ENCODE data around the gene OLR1. TPM values are rescaled to one million over a fixed set of nuclear protein-coding genes. Genes with fewer than 3 reads are reported as not detected.
A peak's percentile ranks its signal among the peaks of the same experiment; 100 is the strongest.
"Not testable (repeated sequence)": the region's sequence is repeated elsewhere in the genome, so short reads cannot be mapped to it uniquely, and the experiment has no call there.

Gene OLR1
- total RNA-seq = not detected

DNA sequence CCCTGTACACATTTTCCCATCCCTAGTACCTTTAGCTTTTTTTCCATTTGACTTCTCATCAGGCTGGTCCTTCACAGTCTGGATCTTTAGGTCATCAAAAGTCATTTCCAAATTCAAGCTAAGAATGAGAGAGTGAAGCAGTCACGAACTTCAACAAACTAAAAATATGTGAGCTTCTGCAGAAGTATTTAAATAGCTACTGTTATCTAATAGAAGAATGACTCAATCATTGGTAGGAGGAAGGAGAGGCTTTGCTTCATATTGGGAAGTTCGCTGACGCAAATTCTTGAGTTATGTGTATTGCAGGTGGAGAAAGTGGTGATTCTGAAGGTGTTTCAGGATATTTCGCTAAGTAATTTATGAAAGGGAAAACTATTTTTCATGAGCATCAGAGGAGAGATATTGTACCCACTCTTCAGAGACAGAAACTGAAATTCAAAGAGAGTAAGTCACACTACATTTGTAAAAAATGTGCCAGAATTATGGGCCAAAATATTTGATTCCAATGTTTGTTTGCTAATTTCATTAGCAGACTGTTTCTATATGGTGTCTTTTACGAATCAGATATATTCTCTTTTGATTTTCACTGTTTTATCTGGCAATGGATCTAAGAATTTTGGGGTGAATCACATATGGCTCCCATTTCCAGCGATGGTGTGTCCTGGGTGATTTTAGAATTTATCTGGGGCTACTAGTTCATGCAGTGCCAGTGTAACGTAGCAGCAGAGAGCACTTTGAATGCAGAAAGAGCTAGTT lies at the start of gene OLR1:
Gene OLR1, minus strand, starts transcription at position 160 of the 756 bp plus-strand sequence. Its CDS starts 55 bp downstream, at position 105.
- H3K36me3 Mint-ChIP-seq = no peaks in the 10 kb centered on the region
- H3K27ac Mint-ChIP-seq = no peak within 1 kb of the TSS
- peaks cover 38% of the 10 kb centered on the region for H3K27me3 Mint-ChIP-seq
- H3K9me3 Mint-ChIP-seq = no peaks in the 10 kb centered on the region
- ATAC-seq (ENCODE audit: low read depth) (no peak), DNase-seq (no peak)
- H3K4me1 Mint-ChIP-seq = no peaks in the 10 kb centered on the region
- POLR2A ChIA-PET = no interaction called here
- H3K4me3 Mint-ChIP-seq = no peak within 1 kb of the TSS

DNA sequence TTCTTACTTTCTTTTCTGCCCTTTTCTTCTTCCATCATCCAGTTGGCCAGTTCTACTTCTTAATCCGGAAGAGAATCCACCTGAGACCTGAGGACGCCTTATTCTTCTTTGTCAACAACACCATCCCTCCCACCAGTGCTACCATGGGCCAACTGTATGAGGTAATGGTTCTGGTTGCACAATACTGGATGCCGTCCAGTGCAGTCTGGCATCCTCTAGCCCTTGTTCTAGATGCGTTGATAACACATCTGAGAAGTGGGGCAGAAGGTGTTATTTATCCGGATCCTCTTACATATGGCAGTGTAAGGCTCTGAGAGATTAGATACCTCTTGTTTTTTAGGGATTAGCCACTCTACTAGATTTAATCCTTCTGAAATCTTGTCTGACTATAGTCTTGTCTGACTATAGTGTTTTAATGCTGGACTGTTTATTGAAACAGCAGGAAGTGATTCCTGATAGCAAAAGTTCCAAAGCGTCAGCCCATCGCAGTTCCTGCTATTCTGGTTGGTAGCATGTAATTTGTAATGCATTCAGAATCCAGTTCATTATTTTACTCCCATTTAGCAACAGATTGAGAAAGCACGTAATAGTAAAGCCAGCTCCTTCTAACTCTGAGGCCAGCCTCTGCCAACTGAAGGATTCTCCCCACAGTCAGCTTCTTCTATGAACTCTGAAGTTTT lies 48.6 kb upstream of the OLR1 start:
- Mint-ChIP-seq H3K27ac (no peak overlapping the region), H3K4me1 (peaks cover 9% of the 10 kb centered on the region), H3K4me3 (no peak overlapping the region), H3K36me3 (peaks cover 54% of the 10 kb centered on the region), H3K27me3 (no peaks in the 10 kb centered on the region), H3K9me3 (peaks cover 2% of the 10 kb centered on the region)
- DNase-seq (no peak), ATAC-seq (ENCODE audit: low read depth) (no peak)
- POLR2A ChIA-PET = no interaction called here

DNA sequence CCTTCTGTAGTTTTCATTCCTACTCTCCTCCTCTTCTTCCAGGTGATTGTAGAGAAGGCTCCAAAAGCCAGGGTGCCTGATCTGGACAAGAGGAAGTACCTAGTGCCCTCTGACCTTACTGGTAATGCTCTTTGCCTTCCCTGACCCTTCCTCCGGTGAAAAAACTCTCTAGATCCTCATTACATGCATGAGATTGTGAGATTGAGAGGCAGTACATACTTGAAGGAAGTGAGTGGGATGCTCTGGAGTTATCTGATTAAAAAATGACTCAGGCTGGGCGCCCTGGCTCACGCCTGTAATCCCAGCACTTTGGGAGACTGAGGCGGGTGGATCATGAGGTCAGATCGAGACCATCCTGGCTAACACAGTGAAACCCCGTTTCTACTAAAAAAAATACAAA lies 46.1 kb upstream of the OLR1 start:
- no peak overlapping the region for H3K4me3 Mint-ChIP-seq
- DNase-seq (no peak), ATAC-seq (ENCODE audit: low read depth) (no peak)
- H3K9me3 Mint-ChIP-seq = no peaks in the 10 kb centered on the region
- H3K27me3 Mint-ChIP-seq = no peaks in the 10 kb centered on the region
- no peak overlapping the region for H3K27ac Mint-ChIP-seq
- H3K4me1 Mint-ChIP-seq = peaks cover 22% of the 10 kb centered on the region
- POLR2A ChIA-PET = no interaction called here
- peaks cover 37% of the 10 kb centered on the region for H3K36me3 Mint-ChIP-seq

DNA sequence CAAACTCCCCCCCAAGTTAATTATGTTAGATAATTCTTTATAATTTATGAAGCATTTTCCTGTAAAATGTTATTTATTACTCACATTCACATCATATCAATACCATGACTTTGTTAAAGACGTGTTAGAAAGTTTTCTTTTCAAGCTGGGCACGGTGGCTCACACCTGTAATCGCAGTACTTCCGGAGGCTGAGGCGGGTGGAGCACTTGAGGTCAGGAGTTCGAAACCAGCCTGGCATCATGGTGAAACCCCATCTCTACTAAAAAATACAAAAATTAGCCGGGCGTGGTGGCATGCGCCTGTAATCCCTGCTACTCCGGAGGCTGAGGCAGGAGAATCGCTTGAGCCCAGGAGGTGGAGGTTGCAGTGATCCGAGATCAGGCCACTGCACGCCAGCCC lies 44.0 kb upstream of the OLR1 start:
- H3K4me3 Mint-ChIP-seq; ATAC-seq (ENCODE audit: low read depth); DNase-seq; H3K27ac Mint-ChIP-seq; H3K27me3 Mint-ChIP-seq; H3K9me3 Mint-ChIP-seq; POLR2A ChIA-PET: not testable (repeated sequence)
- peaks cover 27% of the 10 kb centered on the region for H3K4me1 Mint-ChIP-seq
- H3K36me3 Mint-ChIP-seq = peaks cover 16% of the 10 kb centered on the region

DNA sequence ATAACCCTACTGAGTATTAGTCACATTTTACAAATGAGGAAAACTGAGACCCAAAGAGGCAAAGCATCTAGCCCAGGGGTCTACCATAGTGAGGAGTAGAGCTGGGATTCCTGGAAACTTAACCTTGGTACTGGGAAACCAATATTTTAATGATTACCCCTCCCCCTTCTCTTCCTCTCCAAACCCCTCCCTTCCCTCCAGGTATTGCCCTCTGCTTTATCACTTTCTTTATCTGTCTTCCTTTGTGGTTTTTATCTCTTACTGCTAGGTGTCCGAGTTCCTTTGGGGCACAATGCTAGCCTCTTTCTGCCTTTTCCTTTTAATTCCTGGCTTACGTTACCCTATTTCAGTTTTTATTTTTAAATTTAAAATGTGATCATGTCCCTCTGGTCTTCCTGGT lies 43.5 kb upstream of the OLR1 start:
- DNase-seq = no peak
- H3K27ac Mint-ChIP-seq = peak overlapping the region; percentile 26
- no peak for ATAC-seq (ENCODE audit: low read depth)
- no peaks in the 10 kb centered on the region for H3K27me3 Mint-ChIP-seq
- H3K36me3 Mint-ChIP-seq = peaks cover 11% of the 10 kb centered on the region
- H3K4me3 Mint-ChIP-seq = peak overlapping the region; percentile 95
- peaks cover 25% of the 10 kb centered on the region for H3K4me1 Mint-ChIP-seq
- no peaks in the 10 kb centered on the region for H3K9me3 Mint-ChIP-seq
- POLR2A ChIA-PET = no interaction called here

DNA sequence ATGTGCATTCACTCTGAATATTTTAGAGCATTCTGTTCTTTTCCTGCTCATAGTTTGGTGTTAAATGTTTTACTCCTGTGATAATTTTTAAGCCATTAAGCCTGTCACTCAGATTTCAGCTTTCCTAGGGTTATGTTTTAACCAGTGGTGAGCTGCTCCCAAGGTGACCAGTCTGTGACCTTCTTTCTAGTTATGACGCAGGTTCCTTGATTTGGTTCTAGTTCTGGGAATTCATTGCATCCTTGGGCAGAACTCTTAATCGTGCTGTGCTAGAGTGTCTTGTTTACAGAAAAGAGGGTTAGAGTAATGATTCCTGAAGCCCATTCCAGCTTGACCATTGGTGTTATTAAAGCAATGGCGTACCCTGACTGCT lies 42.9 kb upstream of the OLR1 start:
- Mint-ChIP-seq H3K4me3 (peak overlapping the region; percentile 95), H3K9me3 (no peaks in the 10 kb centered on the region), H3K4me1 (peaks cover 25% of the 10 kb centered on the region), H3K36me3 (peaks cover 5% of the 10 kb centered on the region), H3K27ac (peak overlapping the region; percentile 26), H3K27me3 (no peaks in the 10 kb centered on the region)
- ATAC-seq (ENCODE audit: low read depth) (no peak), DNase-seq (no peak)
- POLR2A ChIA-PET = interaction anchor here (0.6 to 1.1 kb wide), 2 partner anchors 213 to 508 kb away, joined by 3 read pairs; partner anchors contain the start of gene YBX3

DNA sequence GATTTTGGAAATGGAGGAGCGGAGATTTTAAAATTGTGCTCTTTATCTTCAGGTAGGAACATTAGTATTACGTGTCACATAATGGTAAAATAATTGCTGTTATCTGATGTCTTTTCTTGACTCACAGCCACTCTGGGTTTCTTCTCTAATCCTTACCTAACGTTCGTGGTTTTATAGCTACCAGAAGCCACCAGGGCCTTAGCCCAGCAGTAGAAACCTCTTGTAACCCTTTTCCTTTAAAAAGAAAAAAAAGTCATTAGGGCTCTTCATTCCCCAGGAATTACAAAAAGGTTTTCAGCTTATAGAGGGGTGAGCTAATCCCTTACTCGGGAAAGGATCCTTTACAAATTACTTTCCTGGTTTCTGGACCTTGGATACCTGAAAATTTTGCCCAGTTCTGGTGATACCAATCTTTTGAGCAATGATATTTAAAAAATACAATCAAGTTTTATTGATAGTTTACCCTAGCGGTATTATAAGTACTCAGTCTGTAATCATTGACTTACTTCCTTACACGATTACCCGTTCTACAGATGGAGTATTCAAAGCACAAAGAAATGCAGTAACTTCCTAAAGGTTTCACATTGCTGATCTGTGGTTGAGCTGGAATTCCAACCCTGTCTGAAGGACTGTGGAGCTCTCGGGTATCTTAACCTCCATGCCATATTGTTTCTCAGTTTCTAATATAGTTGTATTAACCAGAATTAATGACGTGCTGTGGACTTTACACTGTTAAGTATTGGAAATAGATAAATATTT lies 42.4 kb upstream of the OLR1 start:
- POLR2A ChIA-PET = interaction anchor here (0.6 to 1.7 kb wide), 5 partner anchors 8 to 509 kb away, joined by 3 to 8 read pairs (median 3); partner anchors contain the start of gene YBX3
- Mint-ChIP-seq H3K27me3 (no peaks in the 10 kb centered on the region), H3K36me3 (peaks cover 3% of the 10 kb centered on the region), H3K4me1 (peaks cover 25% of the 10 kb centered on the region), H3K27ac (peak overlapping the region; percentile 97), H3K9me3 (no peaks in the 10 kb centered on the region), H3K4me3 (peak overlapping the region; percentile 95)
- ATAC-seq (ENCODE audit: low read depth) (no peak), DNase-seq (no peak)

DNA sequence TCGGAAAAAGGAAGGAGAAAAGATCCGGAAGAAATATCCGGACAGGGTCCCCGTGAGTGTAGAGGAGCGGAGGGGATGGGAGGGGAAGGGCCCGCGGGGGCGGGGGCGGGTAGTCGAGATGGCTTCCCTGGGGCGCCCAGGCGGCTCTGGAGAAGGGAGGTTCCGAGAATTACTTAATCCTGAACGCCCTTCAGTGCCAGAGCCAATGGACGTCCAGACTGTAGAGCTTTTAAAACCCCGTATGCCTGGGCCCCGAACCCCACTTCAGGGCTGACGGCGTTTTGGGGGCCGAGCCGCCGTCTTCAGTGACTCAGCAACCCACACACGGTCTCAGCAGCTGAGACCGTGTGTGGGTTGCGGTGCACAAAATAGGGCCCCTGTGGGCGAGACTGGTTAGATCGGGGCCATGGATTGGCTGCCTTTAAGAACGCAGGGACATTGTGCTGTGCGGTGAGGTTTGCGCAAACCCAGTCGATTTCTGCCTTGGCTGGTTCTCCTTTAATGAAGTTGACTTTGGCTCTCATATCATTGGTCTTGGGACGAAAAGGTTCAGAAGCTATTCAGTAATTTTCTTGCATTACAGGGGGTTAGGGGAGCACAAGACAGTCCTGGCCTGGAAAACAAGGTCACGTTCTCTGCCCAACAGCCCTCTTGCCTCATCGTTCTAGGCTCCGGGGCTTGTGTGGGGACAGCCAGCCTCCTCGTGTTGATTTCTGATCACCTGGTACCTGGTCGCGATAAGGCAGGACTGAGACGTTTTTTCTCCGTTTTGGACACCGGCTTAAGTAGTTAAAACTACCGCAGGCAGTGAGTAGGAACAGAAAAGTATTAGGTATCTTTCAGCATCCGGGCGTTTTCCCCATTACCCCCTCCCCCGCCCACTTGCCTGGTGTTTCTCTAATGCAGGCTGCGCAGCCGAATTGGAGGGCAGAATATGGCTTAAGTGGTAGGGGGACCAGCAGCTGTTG lies 41.5 kb upstream of the OLR1 start:
- Mint-ChIP-seq H3K4me1 (peaks cover 25% of the 10 kb centered on the region), H3K36me3 (peaks cover 3% of the 10 kb centered on the region), H3K27me3 (peaks cover 2% of the 10 kb centered on the region), H3K4me3 (peak overlapping the region; percentile 95), H3K9me3 (no peaks in the 10 kb centered on the region), H3K27ac (peak overlapping the region; percentile 97)
- DNase-seq (peak; percentile 80), ATAC-seq (ENCODE audit: low read depth) (peak; percentile 60)
- POLR2A ChIA-PET = interaction anchor here (0.6 to 1.8 kb wide), 7 partner anchors 9 to 510 kb away, joined by 3 to 8 read pairs (median 3); partner anchors contain the start of gene YBX3

DNA sequence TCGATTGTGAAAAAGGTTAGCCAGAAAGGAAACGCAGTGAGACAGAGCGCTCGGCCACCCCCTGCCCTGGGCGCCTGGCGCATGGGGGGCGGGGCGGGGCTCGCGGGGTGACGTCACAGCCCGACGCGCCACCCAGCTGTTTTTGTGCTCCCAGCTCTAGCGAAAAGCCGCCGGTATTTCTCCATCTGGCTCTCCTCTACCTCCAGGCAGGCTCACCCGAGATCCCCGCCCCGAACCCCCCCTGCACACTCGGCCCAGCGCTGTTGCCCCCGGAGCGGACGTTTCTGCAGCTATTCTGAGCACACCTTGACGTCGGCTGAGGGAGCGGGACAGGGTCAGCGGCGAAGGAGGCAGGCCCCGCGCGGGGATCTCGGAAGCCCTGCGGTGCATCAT lies 40.8 kb upstream of the OLR1 start, which contains the start of gene GABARAPL1:
Gene GABARAPL1, plus strand, starts transcription at position 139 of the 393 bp plus-strand sequence. Its CDS starts 253 bp downstream, at position 392.
- H3K4me1 Mint-ChIP-seq = peaks cover 25% of the 10 kb centered on the region
- peaks cover 5% of the 10 kb centered on the region for H3K27me3 Mint-ChIP-seq
- DNase-seq (peak; percentile 85), ATAC-seq (ENCODE audit: low read depth) (peak; percentile 66)
- H3K36me3 Mint-ChIP-seq = no peaks in the 10 kb centered on the region
- POLR2A ChIA-PET = interaction anchor here (0.6 to 1.8 kb wide), 4 partner anchors 10 to 180 kb away, joined by 3 to 8 read pairs (median 6); no protein-coding TSS in a partner anchor
- peak within 1 kb of the TSS; percentile 95 for H3K4me3 Mint-ChIP-seq
- no peaks in the 10 kb centered on the region for H3K9me3 Mint-ChIP-seq
- peak within 1 kb of the TSS; percentile 97 for H3K27ac Mint-ChIP-seq

DNA sequence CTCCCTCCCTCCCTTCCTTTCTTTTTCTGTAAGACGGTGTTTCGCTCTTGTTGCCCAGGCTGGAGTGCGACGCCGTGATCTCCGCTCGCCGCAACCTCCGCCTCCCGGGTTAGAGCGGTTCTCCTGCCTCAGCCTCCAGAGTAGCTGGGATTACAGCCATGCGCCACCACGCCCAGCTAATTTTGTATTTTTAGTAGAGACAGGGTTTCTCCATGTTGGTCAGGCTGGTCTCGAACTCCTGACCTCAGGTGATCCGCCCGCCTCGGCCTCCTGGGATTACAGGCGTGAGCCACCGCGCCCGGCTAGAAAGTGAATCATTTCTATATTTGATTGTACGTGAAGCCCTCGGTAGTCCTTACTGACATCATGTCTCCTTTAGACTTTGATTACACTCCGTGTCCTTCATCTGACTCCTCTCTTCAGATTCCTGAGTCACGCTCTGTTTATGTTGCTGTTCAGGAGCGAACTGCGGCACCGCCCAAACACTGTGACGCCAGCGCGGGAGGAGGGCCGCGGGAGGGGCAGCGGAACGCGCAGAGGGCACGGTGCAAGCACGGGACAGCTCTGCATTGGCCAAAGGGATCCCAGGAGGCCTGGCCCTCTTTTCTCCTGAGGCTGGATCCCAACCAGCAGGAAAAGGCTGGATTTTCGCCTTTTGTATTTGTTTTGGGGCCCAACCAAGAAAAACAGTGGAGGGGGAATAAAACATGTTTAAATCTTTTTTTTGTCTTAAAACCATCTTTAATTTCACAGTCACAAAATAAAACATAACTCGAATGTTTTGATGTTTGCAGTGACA lies 40.2 kb upstream of the OLR1 start:
- Mint-ChIP-seq H3K4me1 (peaks cover 25% of the 10 kb centered on the region), H3K4me3 (peak overlapping the region; percentile 95), H3K27me3 (peaks cover 5% of the 10 kb centered on the region), H3K36me3 (no peaks in the 10 kb centered on the region), H3K9me3 (no peaks in the 10 kb centered on the region), H3K27ac (peak overlapping the region; percentile 97)
- ATAC-seq (ENCODE audit: low read depth) (peak; percentile 73), DNase-seq (peak; percentile 80)
- POLR2A ChIA-PET = interaction anchor here (1.7 to 1.8 kb wide), 2 partner anchors 10 to 174 kb away, joined by 7 to 8 read pairs; no protein-coding TSS in a partner anchor

DNA sequence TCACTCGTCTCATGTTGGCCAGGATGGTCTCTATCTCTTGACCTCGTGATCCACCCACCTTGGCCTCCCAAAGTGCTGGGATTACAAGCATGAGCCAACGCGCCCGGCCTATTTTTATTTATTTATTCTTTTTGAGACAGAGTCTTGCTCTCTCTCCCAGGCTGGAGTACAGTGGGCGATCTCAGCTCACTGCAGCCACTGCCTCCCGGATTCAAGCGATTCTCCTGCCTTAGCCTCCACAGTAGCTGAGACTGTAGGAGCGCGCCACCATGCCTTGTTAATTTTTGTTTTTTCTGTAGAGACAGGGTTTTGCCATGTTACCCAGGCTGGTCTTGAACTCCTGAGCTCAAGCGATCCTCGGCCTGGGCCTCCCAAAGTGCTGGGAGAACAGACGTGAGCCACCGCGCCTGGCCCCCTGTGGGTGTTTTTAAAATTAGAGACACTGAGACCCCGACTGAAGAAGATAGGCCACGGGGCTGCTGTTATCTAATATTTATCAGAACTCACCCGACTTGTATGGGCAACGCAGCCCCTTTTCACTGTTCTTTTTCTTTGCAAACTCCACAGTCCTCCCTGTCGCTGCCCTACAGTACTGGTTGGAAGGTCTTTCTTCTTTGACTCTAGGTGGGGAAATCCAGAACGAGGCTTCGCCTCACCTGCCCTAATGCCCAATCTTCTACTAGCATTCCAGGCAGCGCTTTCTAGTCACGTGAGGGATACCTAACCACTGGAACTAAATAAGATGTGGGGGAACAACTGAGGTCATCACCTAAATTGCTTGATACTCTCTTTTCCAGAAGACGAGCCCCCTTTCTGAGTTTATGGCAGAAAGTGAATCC lies 39.4 kb upstream of the OLR1 start:
- Mint-ChIP-seq H3K4me3 (peak overlapping the region; percentile 16), H3K9me3 (no peaks in the 10 kb centered on the region), H3K27me3 (peaks cover 5% of the 10 kb centered on the region), H3K27ac (no peak overlapping the region), H3K36me3 (no peaks in the 10 kb centered on the region), H3K4me1 (peaks cover 25% of the 10 kb centered on the region)
- ATAC-seq (ENCODE audit: low read depth) = no peak
- POLR2A ChIA-PET = no interaction called here
- DNase-seq = no peak
